CD4-positive, alpha-beta T cell treated with Interleukin-1 beta for 1 hour (primary cell): ENCODE data around the gene SPATC1L.
A peak's percentile ranks its signal among the peaks of the same experiment; 100 is the strongest.
"Not testable (repeated sequence)": the region's sequence is repeated elsewhere in the genome, so short reads cannot be mapped to it uniquely, and the experiment has no call there.

ENCODE experiments used
- DNase-seq, 2 donors: peaks; one replicate each; pipeline ENCODE4 v3.0.0-alpha.2; 2020 to 2022

The SPATC1L gene

GRCh38 chr21:46183910-46184624 is at the start of gene SPATC1L:
TSS of gene SPATC1L (minus strand) at chr21:46184459. CDS start at chr21:46182816, 1,643 bp downstream.
- peak in 1 of 2 donors; percentile 36 for DNase-seq

GRCh38 chr21:46229923-46230260 is 45.6 kb upstream of the SPATC1L start:
- no peak for DNase-seq

DNA sequence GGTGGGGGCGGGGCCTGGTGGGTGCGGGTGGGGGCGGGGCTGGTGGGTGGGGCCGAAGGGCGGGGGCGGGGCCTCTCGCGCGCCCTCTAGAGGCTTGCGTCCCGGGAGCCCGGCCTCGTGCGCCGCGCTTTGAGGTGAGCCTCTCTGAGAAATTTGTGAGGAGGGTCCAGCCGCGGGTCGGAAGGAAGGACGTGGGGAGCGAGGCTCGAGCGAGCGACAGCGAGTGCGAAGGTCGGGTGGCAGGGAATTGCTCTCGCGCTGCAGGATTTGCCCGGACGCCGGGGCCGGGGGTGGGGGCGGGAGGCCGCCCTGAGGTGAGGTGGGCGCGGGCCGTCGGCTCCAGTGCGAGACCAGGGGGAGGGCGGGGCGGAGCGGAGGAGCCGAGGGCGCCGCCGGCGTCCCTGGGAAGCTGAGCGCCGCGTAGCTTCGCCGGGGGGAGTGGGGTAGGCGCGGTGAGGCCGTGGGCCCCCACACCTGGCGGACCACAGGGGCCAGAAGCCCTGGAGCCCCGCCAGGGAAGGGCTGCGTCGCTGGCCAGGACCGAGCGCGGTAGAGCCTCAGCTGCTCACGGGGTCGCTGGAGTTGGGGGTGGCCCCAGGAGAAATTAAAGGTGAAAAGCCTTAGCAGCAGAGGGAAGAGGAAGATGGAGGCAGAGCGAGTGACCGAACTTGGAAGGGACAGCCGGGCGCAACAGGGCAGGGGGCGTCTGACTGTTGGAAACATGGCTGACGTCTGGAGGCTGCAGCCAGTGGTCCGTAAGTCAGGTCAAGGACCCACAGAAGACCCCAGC is 45.1 kb upstream of the SPATC1L start:
- no peak for DNase-seq

DNA sequence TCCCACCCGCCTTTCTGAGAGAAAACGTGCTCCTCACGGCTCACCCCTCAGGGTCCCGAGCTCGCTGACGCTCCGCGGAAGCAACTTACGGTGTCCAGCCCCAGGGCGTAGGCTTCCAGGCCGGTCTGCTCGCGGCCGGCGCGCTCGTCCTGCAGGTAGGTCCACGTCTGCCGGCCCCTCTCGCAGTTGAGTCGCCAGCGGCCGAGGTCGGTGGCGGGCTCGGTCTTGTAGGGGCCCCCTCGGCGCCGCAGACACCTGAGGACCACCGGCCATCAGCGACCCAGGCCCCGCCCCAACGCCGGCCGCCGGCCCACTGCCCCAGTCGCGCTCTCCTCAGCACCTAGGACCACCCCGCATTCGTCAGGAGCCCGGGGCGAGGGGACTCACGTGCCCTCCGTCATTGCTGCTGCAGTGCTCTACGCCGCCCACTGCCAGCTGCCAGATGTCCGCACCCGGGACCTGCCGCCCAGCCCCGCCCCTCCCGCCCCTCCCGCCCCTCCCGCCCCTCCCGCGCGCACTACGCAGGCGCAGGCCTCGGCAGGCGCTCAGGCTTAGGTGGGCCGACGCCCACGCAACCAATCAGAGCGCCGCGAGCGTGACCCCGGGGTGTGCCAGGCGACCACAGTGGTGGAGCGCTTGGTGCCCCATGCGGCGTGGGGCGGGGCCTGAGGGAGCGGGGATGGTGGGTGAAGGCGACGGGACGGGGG is 44.2 kb upstream of the SPATC1L start, which contains the start of gene LSS:
TSS of gene LSS (minus strand) at position 430 of the 707 bp plus-strand sequence. CDS start at position 401, 29 bp downstream.
- peak; percentile 98 to 100 for DNase-seq

GRCh38 chr21:46227811-46228344 is 43.6 kb upstream of the SPATC1L start:
- no peak for DNase-seq

- no peak for DNase-seq
Observed at GRCh38 chr21:46226920-46227599, 42.8 kb upstream of the SPATC1L start.

DNA sequence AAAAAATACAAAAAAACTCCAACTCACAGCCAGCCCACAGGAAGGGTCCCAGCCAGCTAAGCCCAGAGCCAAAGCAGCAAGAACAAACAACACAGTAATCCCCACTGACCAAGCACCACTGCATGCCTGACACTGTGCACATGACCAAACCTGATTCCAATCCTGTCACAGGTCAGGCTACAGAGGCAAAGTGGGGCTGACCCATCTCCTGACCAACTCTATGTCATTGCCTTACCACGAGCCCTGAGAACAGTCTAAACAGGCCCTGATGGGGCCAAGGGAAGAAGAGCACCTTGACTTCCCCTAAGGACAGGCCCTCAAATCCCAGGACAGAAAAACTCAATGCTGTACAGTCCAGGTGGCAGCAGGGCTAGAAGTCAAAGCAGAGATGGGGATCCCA is 41.9 kb upstream of the SPATC1L start:
- DNase-seq, result no peak

DNA sequence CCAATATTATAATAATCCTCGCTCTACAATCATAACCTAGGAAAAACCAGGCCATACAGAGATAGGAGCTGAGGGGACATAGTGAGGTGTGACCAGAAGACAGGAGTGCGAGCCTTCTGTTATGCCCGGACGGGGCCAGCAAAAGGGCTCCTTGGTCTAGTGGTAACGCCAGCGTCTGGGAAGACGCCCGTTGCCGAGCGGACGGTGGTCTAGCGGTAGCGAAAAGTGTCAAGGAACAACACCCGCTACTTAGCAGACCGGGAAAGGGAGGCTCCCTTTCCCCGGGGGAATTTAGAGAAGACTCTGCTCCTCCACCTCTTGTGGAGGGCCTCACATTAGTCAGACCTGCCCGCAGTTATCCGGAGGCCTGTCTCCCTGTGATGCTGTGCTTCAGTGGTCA is 39.4 kb upstream of the SPATC1L start:
- DNase-seq, result not testable (repeated sequence)

DNA sequence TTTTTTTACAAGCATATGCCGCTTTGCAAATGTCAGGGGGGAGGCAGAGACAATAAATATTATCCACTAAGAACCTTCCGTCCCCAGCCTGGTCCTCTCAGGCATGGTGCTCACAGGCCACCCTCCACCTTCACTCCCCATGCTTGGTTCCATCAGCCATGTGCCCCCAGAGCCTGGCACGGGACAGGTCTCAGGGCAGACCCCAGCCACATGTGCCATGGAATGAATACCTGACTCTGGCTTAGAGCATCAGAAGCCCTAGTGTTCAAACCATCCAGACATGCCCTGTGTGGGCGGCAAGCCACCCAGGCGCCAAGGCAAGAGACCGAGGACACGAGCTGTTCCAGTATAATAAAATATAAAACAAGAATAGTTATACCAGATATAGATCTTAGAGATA is 39.0 kb upstream of the SPATC1L start:
- no peak for DNase-seq

DNA sequence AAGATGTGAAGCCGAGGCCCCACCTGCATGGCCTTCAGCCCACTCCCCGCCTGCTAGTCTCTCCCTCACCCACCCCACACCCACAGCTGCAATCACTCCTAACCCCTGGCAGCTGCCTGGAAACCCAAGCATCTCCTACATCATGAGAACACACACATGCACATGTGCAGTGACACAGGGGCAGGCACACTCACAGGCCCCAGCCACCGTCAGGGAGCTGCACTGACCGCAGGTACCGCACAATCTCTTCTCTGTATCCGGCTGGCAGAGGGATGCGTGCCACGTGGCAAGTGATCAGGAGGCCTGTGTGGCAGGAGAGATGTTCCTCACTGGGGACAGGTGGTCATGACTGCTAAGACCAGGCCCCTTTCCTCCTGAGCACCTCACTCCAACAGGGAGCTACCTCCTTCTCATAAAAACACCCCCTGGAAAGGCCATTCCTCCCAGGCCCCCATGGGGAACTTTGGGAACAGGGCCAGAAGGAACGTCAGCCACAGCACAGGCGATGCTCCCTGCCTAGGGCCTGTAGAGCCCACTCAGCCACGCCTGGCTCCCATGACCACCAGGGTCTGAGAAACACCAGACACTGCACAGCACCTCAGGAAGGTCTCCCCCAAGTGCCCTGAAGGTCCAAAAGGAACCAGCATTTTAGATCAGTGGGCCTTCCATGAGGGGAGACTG is 38.3 kb upstream of the SPATC1L start:
- no peak for DNase-seq

- no peak for DNase-seq
Observed at GRCh38 chr21:46221664-46222435, 37.6 kb upstream of the SPATC1L start.

DNA sequence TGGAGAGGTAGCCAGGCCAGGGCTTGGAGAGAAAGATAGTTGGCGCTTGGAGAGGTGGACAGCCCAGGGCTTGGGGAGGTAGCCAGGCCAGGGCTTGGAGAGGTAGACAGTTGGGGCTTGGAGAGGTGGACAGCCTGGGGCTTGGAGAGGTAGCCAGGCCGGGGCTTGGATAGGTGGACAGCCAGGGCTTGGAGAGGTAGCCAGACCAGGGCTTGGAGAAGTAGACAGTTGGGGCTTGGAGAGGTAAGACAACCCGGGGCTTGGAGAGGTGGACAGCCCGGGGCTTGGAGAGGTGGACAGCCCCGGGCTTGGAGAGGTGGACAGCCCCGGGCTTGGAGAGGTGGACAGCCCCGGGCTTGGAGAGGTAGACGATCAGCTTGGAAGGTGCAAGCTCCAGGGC is 36.6 kb upstream of the SPATC1L start:
- no peak for DNase-seq

DNA sequence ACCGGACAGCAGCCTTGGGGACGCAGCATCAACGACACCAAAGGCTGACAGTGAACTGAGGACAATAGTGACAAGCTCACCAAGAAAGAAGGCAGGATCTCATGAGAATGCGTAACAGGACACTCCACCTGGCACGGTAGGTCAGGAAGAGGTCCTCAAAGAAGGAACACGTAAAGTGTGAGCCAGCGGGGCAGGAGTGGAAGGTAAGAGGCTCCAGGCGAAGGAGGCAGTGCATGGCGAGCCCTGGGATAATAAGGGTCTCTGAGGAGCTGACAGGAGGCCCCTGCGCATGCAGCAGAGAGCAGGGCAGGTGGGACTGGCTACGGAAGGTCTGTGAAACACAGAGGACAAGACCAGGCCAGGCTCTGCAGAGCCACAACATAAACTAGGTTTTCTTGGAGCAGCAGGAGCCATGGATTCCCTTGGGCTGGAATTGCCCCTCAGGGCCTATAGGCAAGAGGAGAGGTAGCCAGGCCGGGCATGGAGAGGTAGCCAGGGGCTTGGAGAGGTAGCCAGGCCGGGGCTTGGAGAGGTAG is 36.1 kb upstream of the SPATC1L start:
- no peak for DNase-seq

DNA sequence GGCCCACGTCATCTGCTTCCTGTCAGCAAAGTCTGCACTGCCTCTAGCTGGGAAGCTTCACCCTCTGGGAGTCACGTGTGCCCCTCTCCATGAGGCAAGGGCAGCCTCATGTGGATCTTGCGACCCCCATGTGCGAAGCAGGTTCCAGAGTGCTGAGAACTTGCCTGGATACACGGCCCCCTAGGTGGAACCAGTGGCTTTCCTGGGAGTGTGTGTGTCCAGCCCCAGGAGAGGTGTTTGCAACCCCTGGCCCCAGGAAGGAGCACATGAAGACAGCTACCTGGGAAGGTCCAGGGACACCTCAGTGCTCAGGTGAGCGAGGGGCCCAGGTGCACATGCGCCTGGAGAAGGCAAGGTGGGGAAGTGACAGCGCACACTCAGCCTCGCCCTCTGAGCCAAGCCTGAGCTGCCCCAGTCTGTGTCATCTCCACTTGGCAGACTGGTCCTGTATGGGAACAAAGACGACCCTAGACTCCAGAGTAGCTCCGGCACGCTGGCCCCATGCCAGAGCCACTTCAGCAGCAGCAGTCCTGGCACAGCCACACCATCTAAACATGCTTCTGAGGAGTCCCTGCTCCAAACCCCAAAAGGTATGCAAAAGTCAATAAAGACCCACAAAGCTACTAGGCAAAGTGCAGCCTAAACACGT is 35.5 kb upstream of the SPATC1L start:
- DNase-seq, result no peak

GRCh38 chr21:46218906-46219590 is 34.8 kb upstream of the SPATC1L start:
- no peak for DNase-seq

DNA sequence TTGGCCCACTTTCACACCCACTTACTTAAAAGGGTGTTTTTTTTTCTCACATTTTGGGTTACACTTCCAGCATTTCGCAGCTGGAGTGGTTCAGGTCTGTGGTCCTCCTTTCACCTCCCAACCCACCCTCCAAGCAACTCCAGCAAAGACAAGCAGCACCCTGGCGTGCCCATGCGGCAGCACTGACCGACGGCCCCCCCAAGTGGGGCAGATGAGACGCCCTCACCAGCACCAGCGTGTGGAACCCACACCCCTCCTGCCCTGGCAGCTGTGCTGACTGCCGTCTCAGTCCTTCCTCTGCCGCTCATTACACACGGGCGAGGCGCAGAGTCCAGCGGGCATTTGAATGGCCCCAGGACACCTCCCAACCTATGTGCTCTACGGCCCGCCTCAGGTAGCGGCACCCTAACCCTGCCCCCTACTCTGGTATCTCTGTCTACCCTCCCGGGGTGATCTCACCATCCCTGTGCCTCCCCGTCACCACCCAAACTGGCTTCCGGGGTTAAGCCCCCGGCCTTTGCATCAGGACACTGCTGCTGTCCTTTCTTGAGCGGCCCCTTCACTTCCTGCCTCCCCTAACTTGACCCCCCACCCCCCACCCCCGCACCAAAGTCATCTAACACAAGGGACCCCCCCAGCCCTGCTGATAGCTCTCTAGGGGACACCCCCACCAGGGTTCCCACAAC is 33.4 kb upstream of the SPATC1L start:
- no peak for DNase-seq

DNA sequence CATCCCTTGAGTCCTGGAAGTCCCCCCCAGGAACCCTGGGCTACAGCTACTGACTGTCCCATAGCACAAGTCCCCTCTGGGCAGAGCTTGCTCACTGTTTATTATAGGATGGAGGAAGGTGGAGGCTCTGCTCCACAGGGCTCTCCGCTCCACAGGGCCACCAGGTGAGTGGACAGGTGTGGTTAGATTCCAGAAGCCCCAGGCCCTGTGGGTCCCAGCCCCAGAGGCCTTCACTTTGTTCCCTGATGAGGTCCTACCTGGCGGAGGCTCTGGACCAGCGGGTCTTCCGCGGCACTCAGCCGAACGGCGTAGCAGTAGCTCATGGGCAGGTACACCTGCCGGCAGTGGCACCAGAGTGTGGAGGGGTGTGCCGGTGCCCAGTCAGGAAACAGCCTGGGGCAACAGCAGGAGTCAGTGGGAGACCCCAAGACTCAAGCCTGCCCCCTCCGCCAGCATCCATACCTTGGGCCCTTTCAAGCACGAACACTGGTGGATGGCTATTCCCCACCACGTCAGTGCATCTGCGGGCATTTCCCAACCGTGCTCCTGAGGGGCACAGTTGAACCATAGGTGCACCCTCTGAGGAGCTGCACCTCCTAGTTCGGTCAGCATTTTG is 32.0 kb upstream of the SPATC1L start:
- no peak for DNase-seq

DNA sequence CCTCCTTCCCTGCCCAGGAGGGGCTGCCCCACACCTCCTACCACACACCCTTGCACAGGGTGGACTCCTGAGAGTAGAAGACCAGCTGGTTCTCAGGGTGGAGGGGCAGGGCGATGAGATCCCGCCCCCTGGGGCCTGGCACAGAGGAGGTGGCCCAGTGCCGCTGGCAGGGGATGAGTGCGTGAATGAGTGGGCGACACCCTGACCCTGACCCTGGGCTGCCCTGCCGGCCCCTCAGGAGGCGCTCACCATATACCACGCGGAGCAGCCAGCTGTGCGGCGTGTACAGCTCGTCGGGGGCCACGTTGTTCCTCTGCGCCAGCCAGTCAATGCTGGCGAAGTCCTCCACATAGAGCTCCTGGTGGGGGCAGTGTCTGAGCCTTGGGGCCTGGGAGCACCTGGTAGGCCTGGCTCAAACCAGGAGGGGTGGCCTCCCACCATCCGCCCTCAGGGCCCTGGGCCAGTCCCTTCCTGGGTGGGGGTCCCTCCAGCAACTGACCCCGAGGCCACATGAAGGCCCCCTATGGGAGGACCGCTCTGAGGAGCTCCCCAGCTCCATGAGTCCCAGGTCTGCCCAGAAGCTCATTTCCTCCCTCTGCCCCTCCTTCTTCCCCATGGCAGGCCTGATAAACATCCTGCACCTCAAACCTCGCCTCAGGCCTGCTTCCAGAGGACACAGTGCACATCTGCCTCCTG is 31.3 kb upstream of the SPATC1L start:
- DNase-seq, result no peak
